HUES48 (cell line): ENCODE measurements around the gene TTLL6.
"Not testable (repeated sequence)": the region's sequence is repeated elsewhere in the genome, so short reads cannot be mapped to it uniquely, and the experiment has no call there.

Experiments used
- H3K27ac ChIP-seq: one replicate; pipeline ENCODE4 v1.7.0; 2013; ENCODE audit warnings: low read depth, low read length, inconsistent platforms
- H3K27me3 ChIP-seq: 2 replicates; pipeline ENCODE4 v1.6.1; 2013; ENCODE audit warnings: mild to moderate bottlenecking, low read length; ENCODE audit not compliant: control insufficient read depth, insufficient read depth
- H3K36me3 ChIP-seq: 2 replicates; pipeline ENCODE4 v1.6.1; 2013; ENCODE audit warnings: low read length; ENCODE audit not compliant: control insufficient read depth, insufficient read depth
- H3K4me1 ChIP-seq: 2 replicates; pipeline ENCODE4 v1.6.1; 2013; ENCODE audit warnings: mild to moderate bottlenecking, low read length; ENCODE audit not compliant: control insufficient read depth, insufficient read depth
- H3K4me3 ChIP-seq: 2 replicates; pipeline ENCODE4 v1.5.1; 2013; ENCODE audit warnings: mild to moderate bottlenecking, low read depth, low read length
- H3K9ac ChIP-seq: 2 replicates; pipeline ENCODE4 v1.6.1; 2013; ENCODE audit warnings: mild to moderate bottlenecking, low read depth, low read length, moderate library complexity
- H3K9me3 ChIP-seq: 2 replicates; pipeline ENCODE4 v1.6.1; 2013; ENCODE audit warnings: low read length; ENCODE audit not compliant: control insufficient read depth, insufficient read depth

Gene TTLL6

GRCh38 chr17:48814504-48814903 lies 2.5 kb downstream of the TTLL6 start:
- peaks cover 19% of the 10 kb centered on the region for H3K4me1 ChIP-seq
- H3K4me3 ChIP-seq, result no peak overlapping the region
- H3K27ac ChIP-seq, result no peak overlapping the region
- peaks cover 15% of the 10 kb centered on the region for H3K27me3 ChIP-seq
- no peaks in the 10 kb centered on the region for H3K36me3 ChIP-seq
- H3K9ac ChIP-seq, result no peak overlapping the region
- H3K9me3 ChIP-seq, result no peaks in the 10 kb centered on the region

DNA sequence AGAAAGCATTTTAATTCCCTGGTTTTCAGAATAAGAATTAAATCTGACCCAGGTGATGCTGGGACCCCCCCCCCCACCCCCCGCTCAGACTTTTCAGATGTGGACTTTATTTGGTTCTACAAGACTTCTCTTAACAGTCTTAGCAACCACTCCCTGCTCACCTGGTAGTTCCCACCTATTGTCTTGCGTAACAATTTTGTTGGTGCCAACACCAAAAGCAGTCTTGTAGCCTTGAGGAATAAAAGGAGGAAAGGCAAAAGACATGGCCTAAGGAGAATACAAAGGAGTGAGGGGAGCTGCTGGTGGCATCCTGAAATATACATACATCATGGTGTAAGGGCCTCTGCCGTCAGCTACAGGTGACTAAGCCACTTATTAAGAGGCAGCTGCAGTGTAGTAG lies 5.0 kb downstream of the TTLL6 start:
- no peaks in the 10 kb centered on the region for H3K9me3 ChIP-seq
- no peaks in the 10 kb centered on the region for H3K4me1 ChIP-seq
- H3K36me3 ChIP-seq, result no peaks in the 10 kb centered on the region
- no peak overlapping the region for H3K9ac ChIP-seq
- H3K4me3 ChIP-seq, result no peak overlapping the region
- H3K27me3 ChIP-seq, result peaks cover 15% of the 10 kb centered on the region
- H3K27ac ChIP-seq, result no peak overlapping the region

- no peaks in the 10 kb centered on the region for H3K9me3 ChIP-seq
- no peak overlapping the region for H3K4me3 ChIP-seq
- H3K36me3 ChIP-seq, result no peaks in the 10 kb centered on the region
- H3K27ac ChIP-seq, result no peak overlapping the region
- 0 out of 2 replicates have a peak, but pooled peaks cover 4% of the 10 kb centered on the region for H3K4me1 ChIP-seq
- H3K9ac ChIP-seq, result no peak overlapping the region
- H3K27me3 ChIP-seq, result no peaks in the 10 kb centered on the region
These were observed 7.8 kb downstream of the TTLL6 start for GRCh38 chr17:48809182-48809581.

GRCh38 chr17:48804936-48805411 lies 12.1 kb downstream of the TTLL6 start:
- Histone ChIP-seq H3K27me3 (no peaks in the 10 kb centered on the region), H3K27ac (no peak overlapping the region), H3K9ac (no peak overlapping the region), H3K4me3 (peak overlapping the region; percentile 27; the same call in 1 of the 2 replicates), H3K36me3 (no peaks in the 10 kb centered on the region), H3K4me1 (0 out of 2 replicates have a peak, but pooled peaks cover 4% of the 10 kb centered on the region), H3K9me3 (no peaks in the 10 kb centered on the region)

- H3K36me3 ChIP-seq, result no peaks in the 10 kb centered on the region; the same call in 1 of the 2 replicates
- 0 out of 2 replicates have a peak, but pooled peaks cover 4% of the 10 kb centered on the region for H3K4me1 ChIP-seq
- no peak overlapping the region for H3K9ac ChIP-seq
- H3K27me3 ChIP-seq, result no peaks in the 10 kb centered on the region
- H3K9me3 ChIP-seq, result no peaks in the 10 kb centered on the region
- H3K4me3 ChIP-seq, result no peak overlapping the region
- H3K27ac ChIP-seq, result no peak overlapping the region
These were observed 16.3 kb downstream of the TTLL6 start for GRCh38 chr17:48800626-48801217.

- no peaks in the 10 kb centered on the region; the same call in 1 of the 2 replicates for H3K36me3 ChIP-seq
- H3K27me3 ChIP-seq, result no peaks in the 10 kb centered on the region
- no peaks in the 10 kb centered on the region for H3K4me1 ChIP-seq
- no peak overlapping the region for H3K4me3 ChIP-seq
- no peaks in the 10 kb centered on the region for H3K9me3 ChIP-seq
- no peak overlapping the region for H3K9ac ChIP-seq
- no peak overlapping the region for H3K27ac ChIP-seq
These were observed 17.8 kb downstream of the TTLL6 start for GRCh38 chr17:48799069-48799723.

- not testable (repeated sequence) for H3K9ac ChIP-seq, H3K36me3 ChIP-seq, H3K4me1 ChIP-seq, H3K27ac ChIP-seq, H3K9me3 ChIP-seq, H3K4me3 ChIP-seq, H3K27me3 ChIP-seq
These were observed 20.9 kb downstream of the TTLL6 start for GRCh38 chr17:48796163-48796522.

- H3K9me3 ChIP-seq, result no peaks in the 10 kb centered on the region
- H3K27me3 ChIP-seq, result peaks cover 13% of the 10 kb centered on the region
- H3K27ac ChIP-seq, result no peak overlapping the region
- H3K4me1 ChIP-seq, result no peaks in the 10 kb centered on the region
- no peak overlapping the region for H3K9ac ChIP-seq
- no peak overlapping the region for H3K4me3 ChIP-seq
- no peaks in the 10 kb centered on the region; the same call in 1 of the 2 replicates for H3K36me3 ChIP-seq
These were observed 21.4 kb downstream of the TTLL6 start for GRCh38 chr17:48795444-48796162.

GRCh38 chr17:48792033-48792798 lies 24.8 kb downstream of the TTLL6 start:
- Histone ChIP-seq H3K4me1 (no peaks in the 10 kb centered on the region), H3K36me3 (no peaks in the 10 kb centered on the region; the same call in 1 of the 2 replicates)

DNA sequence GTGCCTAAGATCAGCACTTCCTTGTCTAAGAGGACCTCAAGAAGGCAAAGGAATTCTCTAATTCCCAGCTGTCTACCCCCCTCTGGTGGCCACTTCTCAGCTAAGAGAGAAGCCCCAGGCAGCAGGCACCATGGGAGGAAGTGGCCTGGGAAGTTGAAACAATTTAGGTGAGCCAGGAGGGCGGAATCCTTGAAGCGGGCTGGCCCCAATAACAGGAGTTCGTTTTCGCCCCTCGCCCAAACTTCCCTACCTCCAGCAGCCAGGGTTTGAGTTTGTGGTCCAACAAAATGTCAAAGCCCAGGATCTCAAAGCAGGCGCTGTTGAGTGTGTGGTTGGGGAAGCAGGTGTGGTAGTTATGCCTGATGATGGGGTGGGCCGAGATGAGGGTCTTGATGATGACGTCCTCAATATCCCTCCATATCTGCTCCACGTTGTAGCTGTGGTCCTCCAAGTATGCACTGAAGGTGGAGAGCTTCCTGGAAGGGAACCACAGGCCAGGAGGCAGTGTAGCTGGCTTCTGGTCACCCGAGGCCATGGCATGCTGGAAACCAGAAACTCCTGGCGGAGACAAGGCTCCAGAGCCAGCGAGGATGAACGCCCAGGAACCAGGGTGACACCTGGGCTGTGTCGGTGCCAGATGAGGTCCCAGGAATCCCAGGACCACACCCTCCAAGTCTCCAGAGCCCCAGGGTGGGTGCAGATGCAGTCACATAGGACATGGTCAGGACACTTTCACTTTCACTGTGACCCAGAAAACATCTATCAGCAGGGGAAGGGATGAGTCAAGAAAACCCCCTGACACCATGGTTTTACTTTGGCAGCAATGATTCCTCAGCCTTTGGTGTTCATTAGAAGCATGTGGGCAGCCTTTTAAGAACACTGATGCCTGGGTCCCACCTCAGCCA lies 25.6 kb downstream of the TTLL6 start:
- Histone ChIP-seq H3K27me3 (peaks cover 27% of the 10 kb centered on the region), H3K9me3 (no peaks in the 10 kb centered on the region), H3K36me3 (no peaks in the 10 kb centered on the region), H3K4me1 (no peaks in the 10 kb centered on the region), H3K9ac (no peak overlapping the region), H3K27ac (no peak overlapping the region), H3K4me3 (no peak overlapping the region)

More at GRCh38 chr17:48792033-48792798, 24.8 kb downstream of the TTLL6 start:
- peaks cover 27% of the 10 kb centered on the region for H3K27me3 ChIP-seq
- no peak overlapping the region for H3K4me3 ChIP-seq
- no peak overlapping the region for H3K27ac ChIP-seq
- no peak overlapping the region for H3K9ac ChIP-seq
- no peaks in the 10 kb centered on the region for H3K9me3 ChIP-seq
